HG03280 (cell line): ENCODE results near the gene SH2D3C.
"Not testable (repeated sequence)": the region's sequence is repeated elsewhere in the genome, so short reads cannot be mapped to it uniquely, and the experiment has no call there.

ENCODE experiments used
- ATAC-seq: cut with Tn5 transposase; IDR thresholded peaks from one replicate; pipeline ENCODE4 v1.9.1; 2021; ENCODE audit warnings: mild to moderate bottlenecking, moderate library complexity; ENCODE audit not compliant: unreplicated experiment

The SH2D3C gene

GRCh38 chr9:127769101-127769500, 9.4 kb downstream of the SH2D3C start:
- no peak for ATAC-seq

GRCh38 chr9:127768698-127769097, 9.8 kb downstream of the SH2D3C start:
- no peak for ATAC-seq

GRCh38 chr9:127767909-127768331, 10.5 kb downstream of the SH2D3C start:
- ATAC-seq: no peak

DNA sequence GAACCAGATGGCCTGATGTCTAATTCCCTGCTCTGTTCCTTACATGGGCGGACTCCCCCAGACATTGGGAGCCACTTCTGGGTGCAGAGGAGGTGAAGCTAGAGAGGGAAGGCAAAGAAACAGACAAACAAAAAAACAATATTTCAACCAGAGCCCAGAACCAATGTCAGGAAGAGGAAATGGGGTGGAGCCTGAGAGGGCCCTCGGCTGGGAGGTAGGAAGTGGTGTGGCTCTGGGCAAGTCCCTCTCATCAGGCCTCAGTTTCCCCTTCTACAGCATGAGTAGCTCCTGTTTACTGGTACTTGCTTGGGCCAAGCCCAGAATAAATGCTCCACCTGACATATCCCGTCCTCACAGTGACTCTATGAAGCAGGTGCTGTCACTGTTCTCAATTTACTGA, 11.1 kb downstream of the SH2D3C start:
- ATAC-seq: no peak

DNA sequence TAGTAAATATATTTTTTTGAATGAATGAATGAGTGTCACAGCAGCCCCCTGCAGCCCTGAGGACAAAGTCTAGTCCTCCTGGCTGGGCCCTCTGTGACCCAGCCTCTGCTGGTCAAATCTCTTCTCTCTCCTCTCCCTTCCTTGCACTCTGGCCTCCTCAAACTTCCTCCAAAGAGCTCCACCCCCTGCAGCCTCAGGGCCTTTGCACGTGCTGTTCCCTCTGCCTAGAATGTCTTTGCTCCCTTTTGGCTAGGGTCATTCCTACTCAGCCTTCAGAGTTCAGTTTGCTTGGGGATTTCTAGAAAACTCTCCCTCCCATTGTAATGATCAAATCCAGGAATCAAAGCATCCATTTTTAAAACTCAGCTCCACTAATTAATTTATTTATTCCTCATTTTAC, 13.0 kb downstream of the SH2D3C start:
- ATAC-seq: no peak

DNA sequence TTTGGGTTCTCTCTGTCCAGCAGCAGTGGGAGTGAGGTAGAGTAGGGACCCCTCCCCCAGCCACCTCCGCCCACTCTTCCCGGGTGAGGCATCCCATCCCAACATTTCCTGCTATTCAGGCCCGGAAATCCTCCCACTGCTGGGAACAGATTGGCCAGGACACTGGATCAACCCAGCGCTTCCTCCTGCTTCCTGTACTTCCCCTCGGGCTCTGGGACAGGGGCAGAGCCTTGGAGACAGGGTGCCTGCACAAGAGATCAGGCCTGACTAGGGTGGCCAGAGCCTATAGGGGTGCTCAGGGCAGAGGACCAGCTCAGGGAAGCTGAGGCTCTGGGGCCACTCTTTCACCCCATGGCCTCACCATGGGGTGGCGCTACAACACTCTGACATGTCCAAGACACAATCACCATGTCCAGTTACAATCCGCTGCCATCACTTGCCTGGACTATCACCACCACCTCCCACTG, 14.5 kb downstream of the SH2D3C start:
- ATAC-seq: no peak

- no peak for ATAC-seq
Observed at GRCh38 chr9:127762111-127762676, 16.3 kb downstream of the SH2D3C start.

DNA sequence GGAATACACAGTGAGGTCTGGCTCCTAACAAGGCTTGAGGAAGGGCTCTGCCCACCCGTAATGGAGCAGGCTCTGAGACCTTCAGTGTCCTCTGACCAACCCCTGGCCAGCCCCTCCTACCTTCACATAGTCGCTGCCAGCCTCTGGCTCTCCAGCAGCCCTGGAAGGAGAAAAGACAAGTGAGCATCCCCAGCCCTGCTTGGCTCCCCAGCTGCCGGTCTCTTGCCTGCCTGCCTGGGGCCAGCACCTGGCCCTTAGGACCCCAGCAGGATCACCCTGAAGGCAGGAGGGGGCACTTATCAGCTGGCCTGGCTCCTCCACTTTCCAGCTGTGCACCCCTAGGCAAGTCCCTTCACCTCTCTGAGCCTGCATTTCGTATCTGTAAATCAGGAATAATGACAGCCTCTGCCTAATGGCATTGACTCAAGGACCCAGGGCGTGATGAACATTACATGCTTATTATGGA, 16.9 kb downstream of the SH2D3C start:
- no peak for ATAC-seq

DNA sequence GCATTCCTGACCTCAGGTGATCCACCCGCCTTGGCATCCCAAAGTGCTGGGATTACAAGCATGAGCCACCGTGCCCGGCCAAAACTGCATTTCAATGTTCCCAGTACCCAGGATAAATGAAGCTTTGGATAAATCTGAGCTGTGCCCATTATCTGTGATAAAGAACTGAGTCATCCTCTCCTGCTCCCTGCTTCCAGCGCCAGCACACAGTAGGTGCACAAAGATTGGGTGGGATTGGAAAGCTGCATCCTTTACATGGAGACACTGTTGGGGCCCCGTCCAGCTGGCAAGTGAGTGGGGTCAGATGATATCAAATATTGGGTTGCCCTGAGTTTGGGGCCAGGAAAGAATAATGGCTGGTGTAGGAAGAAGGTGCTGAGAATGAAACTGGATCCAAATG, 17.4 kb downstream of the SH2D3C start:
- ATAC-seq: no peak

DNA sequence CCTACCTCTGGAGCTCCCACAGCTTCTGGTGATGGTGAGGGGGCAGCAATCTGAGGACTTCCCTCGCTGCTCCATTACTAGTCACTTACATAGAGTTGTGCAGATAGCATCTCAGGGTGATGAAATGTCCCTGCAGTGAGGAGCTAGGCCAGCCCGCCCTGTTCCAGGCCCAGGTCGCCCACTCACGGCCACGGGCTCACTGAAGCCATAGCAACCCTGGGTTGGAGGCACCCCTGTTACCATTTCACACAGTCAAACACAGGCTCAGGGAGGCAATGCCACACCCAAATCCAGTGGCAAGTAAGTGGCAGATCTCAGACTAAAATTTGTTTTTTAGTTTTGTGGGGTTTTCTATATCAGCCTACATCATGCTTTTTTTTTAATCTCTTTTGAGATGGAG, 19.6 kb downstream of the SH2D3C start:
- ATAC-seq: no peak

DNA sequence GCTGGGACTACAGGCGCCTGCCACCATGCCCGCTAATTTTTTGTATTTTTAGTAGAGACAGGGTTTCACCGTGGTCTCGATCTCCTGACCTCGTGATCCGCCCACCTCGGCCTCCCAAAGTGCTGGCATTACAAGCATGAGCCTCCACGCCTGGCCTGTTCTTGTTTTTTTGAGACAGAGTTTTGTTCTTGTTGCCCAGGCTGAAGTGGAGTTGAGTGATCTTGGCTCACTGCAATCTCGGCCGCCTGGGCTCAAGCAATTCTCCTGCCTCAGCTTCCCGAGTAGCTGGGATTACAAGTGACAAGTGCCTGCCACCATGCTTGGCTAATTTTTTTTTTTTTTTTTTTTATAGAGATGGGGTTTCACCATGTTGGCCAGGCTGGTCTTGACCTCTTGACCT, 21.7 kb downstream of the SH2D3C start:
- ATAC-seq: not testable (repeated sequence)

- ATAC-seq: no peak
Observed at GRCh38 chr9:127756233-127756632, 22.2 kb downstream of the SH2D3C start.

GRCh38 chr9:127755061-127756060, 23.1 kb downstream of the SH2D3C start:
- no peak for ATAC-seq

GRCh38 chr9:127754099-127755060, 24.1 kb downstream of the SH2D3C start:
- no peak for ATAC-seq

DNA sequence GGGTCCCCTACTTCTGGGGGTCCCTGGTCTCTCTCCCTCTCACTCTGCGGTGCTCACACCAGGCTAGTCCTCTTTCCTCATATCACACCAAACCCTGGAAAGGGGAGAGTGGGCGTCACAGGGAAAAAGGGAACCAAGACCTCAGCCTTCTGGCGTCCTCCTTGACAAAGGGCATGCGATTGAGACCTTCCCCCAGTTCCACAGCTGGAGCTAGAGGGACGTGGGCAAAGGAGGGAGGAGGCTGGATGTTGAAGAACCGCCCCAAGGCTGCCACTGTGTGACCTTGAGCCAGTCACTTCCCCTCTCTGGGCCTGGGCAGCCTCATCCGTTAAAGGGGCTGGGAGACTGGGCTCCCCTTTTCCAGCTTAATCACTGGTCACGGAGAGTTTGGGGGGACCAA, 24.8 kb downstream of the SH2D3C start:
- ATAC-seq: no peak

DNA sequence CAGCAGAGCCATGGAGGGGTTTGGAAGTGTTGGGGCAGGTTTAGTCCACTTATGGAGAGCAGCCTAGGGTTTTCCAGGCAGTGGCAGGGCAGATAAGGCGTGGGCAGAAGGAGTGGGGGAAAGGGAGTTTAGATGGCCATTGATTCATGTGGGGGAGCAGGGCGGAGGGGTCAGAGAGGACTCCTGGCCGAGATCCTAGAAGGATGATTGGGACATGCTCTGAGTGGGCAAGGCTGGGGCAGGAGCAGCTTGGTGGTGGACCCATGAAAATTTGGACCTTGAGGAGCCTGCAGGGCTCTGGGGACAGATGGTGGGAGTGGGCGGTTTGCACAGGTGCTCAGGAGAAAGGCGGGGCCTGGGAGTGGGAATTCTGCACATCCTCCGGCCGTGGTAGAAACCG, 25.3 kb downstream of the SH2D3C start:
- ATAC-seq: no peak

DNA sequence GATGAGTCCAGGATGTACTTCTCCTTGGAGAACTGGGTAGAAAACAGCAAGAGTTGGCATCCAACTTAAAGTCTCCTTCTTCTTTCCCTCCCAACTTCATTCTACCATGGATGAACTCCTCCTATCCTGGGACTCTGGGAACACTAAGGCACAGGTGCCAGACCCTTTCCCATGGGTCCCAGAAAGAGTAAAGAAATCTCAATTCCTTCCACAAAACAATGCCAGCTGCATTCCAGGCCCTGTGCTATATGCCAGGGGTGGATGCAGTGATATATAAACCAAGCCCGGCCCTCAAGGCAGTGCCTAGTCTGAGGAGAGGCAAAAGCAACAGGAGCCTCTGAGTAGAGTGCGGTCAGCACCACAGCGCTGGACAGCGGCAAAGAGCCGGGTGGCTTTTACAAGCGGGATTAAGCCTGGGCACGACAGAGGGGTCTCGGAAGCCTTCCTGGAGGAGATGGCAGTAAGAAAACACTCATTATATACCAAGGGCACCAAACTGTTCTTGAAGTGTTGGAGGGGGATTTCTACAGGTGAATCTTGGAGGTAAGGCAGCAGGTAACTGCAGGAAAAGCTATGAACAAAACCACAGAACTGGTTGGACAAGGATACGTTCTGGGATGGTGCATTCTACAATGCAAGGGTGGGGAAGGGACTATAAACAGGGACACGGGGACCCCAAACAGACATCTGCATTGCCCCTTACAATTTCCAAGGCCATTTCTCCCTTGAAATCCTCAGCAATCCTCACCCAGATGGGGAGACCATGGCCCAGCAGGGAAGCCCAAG, 27.0 kb downstream of the SH2D3C start:
- no peak for ATAC-seq

DNA sequence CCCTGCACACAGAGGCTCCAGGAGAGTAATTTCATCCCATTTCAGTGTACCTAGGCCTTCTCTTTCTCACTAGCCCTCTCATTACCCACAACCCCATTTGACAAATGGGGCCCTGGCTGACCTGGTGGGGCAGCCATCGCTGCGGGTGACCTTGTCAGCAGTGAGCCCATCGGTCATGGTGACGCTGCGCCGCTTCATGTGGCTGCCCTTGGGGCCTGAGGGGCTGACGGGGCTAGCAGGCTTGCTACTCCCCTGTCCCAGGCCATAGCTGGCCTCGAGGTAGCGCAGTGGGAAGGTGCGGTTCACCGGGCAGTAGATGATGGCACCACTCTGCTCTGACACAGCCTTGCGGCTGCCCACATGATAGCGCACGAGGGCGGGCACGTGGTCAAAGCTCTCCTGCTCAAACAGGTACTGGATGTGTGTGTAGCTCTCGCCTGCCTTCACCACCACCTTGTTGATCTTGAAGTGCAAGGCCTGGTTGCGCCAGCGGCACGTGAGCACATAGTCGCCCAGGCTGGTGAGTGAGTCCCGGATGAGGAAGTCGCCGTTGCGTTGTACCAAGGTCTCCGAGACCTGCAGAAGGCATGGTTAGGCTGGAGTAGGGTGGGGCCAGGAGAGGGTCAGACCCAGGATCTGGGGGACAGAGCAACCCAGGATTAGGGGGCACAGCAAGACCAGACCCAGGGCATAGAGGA, 29.2 kb downstream of the SH2D3C start:
- no peak for ATAC-seq

- ATAC-seq: no peak
Observed at GRCh38 chr9:127746959-127747569, 31.4 kb downstream of the SH2D3C start.
